Activated CD8-positive, alpha-beta memory T cell treated with anti-CD3 and anti-CD28 coated beads for 4 hours (primary cell): ENCODE results near the gene UGT1A9.

Experiments
- DNase-seq, 2 donors: peaks; one replicate each; pipeline ENCODE4 v3.0.0-alpha.2; 2020; ENCODE audit warnings: low read depth in 2 of 2

Gene UGT1A9

DNA sequence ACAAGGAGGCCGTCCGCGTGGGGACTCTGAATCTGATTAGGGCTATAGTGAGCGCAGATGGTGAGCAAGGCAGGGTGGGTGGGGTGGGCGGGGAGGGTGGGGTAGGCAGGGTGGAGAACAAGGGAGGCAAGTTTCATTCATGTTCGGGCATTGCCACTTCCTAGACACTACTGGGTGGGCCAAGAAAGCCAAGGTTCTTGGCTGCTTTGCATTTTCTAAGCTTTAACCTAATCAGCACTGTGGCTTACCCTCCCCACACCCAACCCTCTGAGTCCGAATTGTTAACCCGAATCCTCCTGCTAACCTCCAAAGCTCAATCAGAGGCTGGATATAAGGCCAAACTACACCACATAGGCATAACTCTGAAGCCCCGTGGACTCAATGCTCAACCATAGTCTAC lies 124.6 kb downstream of the UGT1A9 start:
- DNase-seq = no peak

- no peak for DNase-seq
Observed at GRCh38 chr2:233798335-233799086, 126.8 kb downstream of the UGT1A9 start.

- DNase-seq = no peak
Observed at GRCh38 chr2:233799087-233799665, 127.5 kb downstream of the UGT1A9 start.

DNA sequence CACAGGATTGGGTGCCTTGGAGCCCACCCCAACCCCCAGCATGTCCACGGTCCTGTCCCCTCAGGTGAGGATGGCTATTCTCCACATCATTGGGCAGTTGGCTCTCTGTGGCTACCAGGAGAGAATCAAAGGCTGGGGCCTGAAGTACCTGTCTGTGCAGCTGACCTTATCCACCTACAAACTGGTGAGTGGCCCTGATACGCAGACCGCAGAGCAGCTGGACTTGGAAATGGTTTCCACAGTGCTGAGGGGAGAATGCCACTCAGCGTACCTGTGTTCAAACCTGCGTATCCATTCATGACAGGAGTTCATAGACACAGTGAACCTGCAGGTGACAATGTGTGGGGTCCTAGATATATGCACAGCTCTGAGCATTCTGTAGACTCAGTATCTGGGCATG lies 128.0 kb downstream of the UGT1A9 start:
- DNase-seq = no peak

DNA sequence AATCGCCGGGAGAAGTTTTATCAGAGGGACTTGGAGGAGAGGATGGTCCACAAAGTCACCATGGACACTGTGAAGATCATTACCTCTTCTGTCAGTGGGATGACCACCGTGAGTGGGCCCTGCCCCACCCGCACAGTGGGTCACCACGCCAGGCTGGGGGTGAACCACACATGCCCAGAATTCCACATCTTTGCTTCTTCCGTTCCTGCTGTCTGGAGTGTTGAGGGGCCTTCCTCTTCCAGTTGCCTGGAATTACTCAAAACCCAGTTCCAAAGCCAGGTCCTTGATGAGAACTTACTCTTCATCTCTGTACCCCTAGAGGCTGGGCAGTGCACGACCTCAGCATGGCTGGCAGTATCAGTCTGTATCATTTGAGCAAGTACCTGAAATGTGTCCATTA lies 128.5 kb downstream of the UGT1A9 start:
- DNase-seq = no peak

DNA sequence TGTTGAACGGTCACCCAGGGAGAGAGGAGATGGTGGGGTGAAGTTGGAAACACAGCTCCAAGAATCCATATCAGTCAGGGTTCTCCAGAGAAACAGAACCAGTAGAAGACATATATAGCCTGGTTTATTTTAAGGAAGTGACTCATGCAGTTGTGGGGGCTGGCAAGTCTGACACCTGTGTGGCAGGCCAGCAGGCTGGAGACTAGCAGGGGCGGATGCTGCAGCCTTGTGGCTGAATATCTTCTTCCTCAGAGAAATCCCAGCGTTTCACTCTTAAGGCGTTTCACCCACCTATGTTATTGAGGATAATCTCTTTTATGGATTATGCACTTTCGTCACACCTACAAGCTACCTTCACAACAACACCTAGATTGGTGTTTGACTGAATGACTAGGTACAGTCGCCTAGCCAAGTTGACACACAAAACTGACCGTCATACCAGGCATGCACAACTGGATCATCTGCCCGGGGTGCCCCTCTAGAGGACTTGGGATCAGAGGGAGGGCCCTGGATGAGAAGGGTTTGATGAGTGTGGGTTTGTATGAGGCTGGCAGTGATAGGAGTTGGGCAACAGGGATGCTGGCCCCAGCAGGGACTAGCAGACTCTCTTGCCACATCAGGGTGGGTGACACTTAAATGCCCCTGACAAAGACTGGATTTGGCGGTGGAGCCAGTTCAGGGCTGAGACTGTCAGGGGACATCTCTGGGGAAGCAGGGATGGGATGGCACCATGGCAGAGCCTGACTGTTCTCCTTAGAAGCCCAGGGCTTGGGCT lies 129.8 kb downstream of the UGT1A9 start:
- DNase-seq = no peak

DNA sequence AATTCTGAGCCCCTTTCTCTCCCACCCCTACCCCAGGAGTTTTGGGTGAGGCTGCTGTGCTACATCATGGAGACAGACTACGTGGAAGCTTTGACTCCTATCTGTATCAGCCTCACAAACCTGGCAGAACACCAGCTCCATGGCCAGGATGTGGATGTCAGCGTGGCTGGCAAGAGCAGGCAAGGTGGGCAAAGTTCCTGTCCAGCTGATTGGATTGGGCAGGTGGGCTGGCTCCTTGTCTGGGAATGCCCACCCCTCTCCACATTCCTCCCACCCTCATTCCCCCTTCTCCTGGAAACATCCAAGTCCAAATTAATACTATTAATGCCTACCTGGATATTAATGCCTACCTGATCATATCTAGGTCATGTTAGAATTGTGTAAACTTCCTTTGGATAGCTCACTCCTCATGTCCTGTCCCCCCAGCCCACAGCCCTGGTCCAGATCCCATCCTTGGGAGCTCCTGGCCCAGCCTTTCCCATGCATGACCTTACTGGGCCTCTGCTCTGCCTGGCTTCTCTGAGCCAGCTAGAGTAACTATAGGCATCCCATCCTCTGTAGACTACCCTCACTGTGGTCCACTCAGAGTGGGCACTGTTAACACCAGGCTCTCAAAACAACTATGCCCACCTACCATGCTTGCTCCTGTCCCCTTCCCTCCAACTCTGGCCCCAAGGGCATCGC lies 130.6 kb downstream of the UGT1A9 start:
- DNase-seq = no peak

DNA sequence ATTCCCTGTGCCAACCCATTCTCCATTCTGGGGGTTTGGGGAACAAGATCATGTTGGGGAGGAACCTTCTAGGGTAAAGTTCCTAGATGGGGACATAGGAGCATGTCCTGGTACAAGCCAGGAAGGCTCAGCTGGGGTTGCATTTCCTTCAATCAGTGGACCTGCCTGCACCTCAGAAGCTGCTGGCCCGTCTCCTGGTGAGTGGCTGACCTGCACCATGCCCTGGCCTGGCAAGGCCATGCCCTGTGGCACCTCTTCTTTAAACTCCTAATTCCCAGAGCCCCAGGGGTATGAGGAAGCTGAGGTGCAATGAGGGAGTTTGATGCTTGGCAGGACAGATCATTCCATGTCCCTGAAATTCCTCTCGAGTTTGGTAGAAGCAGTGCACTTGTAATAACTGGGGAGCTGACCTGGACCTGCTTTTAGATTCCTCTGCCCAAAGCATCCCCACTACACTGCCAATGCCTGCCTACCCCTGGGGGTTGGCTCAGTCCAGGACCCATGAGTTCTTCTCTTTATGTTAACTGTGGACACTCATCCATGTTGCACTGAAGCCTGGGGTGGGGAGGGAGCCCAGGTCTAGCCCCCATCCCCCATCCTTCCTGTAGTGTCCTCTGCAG lies 131.7 kb downstream of the UGT1A9 start:
- no peak for DNase-seq

GRCh38 chr2:233803994-233804393 lies 132.3 kb downstream of the UGT1A9 start:
- DNase-seq = no peak

DNA sequence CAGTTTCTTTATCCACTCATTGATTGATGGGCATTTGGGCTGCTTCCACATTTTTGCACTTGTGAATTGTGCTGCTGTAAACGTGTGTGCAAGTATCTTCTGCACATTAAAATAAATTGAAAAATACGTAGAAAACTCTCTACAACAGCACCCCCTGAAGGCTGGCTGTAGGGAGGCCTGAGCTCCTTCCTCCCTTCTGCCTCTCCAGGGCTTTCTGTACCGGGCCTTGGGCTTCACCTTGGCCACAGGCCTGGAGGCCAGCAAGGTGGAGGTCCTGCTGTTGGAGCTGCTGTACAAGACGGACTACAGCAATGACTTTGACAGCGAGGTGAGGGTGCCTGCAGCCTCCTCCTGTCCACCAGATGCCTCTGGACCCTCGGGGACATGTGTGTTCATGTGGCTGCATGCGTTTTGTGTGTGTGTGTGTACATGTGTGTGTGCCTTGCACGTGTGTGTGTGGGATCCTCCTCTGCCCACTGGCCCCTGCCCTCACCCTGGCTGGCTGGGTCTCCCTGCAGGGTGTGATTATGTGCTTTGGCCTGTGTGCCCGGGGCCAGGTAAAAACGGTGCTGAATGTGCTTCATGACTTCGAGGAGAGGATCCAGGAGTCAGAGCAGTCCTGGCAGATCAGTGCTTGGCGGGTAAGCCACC lies 135.6 kb downstream of the UGT1A9 start:
- no peak for DNase-seq

- DNase-seq = no peak
Observed at GRCh38 chr2:233807966-233808935, 136.6 kb downstream of the UGT1A9 start.

GRCh38 chr2:233810385-233810784 lies 138.7 kb downstream of the UGT1A9 start:
- DNase-seq = no peak

DNA sequence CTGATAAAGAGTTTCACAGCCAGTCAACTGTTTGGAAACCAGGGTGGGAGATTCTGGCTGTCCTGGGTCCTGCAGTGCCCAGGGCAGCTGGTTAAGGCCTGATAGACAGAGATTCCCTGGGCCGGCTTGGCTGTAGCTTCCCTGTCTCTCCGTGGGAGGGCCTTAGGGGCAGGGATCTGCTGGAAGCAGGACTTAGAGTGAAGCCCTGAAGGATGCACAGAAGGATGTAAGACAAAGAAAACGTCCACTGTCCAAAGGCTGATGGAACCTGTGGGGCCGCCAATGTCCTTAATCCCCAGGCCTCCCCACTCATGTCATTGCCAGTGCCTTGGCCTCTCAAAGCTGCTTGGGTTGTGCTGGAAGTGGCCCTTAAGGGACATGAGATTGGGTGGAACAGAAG lies 139.4 kb downstream of the UGT1A9 start:
- no peak for DNase-seq

DNA sequence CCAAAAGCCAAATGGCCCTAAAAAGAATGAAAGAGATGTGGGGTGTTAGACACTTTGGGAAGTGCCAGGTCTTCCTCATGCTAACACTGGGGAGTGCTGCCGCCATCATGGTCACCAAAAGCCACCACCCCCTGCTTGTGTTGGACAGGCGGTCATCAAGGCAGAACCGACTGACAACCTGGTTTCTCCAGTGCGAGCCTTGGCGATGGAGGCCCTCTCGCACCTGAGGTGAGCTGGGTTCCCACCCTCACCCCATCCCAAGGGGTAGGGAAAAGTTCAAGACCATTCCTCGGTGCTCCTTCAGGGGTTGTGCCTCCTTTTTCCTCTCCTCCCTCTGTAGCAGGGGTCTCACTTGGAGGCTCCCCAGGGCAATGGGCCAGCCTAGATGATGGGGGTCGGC lies 140.0 kb downstream of the UGT1A9 start:
- no peak for DNase-seq

- no peak for DNase-seq
Observed at GRCh38 chr2:233813236-233814055, 141.7 kb downstream of the UGT1A9 start.

DNA sequence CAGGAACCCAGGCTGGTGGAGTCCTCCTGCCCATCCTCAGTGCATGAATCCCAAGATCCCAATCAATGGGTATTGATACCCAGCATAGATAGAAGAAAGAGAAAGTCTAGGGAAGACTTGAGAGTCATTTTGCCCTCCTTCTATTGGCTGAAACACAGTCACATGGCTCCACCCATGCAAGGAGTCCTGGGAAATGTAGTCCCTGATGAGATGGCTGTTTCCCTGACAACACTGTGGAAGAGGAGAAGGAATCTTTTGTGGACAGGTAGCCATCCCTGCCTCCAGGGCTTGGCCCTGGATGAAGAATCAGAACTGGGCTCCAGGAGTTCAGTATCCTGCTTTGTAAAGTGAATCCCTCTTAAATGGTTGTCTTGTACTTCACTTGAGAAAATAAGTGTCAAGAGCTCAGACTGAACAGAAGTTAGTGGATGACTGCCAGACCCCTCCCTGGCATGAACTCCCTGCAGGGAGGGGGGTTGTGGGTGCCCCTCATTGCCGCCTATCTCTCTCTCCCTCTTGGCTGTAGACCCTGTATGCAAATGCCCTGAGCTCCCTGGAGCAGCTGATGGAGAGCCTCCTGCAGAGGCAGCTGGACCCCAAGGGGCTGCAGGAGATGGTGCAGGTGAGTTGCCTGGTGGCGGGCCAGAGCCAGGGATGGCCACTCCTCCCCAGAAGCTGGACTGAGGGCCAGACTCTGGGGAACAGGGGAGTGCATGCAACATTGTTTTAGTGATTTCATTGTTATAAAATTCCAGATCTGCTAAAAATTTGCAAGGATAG lies 142.5 kb downstream of the UGT1A9 start:
- DNase-seq = no peak

GRCh38 chr2:233815861-233816260 lies 144.2 kb downstream of the UGT1A9 start:
- DNase-seq = no peak

DNA sequence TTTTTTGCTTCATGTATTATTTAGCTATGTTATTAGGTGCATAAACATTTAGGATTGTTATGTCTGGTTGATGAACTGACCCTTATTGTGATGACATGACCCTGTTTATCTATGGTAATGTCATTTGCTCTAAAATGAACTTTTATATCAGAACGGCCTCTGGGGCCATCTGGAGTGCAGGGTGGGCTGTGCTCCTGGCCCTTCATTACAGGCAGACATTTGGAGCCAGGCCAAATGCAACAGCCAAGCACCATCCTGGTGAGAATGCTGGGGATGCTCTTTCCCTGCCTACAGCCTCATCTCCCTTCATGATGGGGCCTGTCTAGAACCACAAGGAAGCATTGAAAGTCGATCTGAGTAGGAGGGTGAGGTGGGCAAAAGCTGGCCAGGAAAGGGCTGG lies 144.6 kb downstream of the UGT1A9 start:
- DNase-seq = no peak

DNA sequence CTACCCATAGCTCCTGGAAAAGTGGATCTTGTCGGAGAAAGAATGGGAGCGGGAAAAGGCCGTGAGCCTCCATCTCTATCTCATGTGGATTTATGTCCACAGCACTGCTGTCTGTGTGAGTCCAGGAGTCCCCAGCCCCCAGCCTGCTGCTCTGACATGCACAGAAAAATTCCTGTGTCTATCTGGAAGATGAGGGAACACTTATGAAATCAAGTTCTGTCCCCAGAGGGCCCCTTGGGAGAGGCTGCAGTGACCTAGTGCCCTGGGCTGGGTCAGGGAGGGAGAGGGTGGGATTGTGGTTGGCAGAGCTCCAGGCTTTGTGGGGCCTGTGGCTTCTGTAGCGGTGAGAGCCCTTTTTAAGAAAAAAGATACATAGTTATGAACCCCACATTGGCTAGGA lies 145.1 kb downstream of the UGT1A9 start:
- DNase-seq = no peak
